ENCODE results near the gene RAB11FIP4. TPM values are rescaled to one million over a fixed set of nuclear protein-coding genes. Genes with fewer than 3 reads are reported as not detected.

Gene RAB11FIP4
- total and polyA plus RNA-seq, 12 donors, result 1.6 to 13.9 (median 8.4) TPM

DNA sequence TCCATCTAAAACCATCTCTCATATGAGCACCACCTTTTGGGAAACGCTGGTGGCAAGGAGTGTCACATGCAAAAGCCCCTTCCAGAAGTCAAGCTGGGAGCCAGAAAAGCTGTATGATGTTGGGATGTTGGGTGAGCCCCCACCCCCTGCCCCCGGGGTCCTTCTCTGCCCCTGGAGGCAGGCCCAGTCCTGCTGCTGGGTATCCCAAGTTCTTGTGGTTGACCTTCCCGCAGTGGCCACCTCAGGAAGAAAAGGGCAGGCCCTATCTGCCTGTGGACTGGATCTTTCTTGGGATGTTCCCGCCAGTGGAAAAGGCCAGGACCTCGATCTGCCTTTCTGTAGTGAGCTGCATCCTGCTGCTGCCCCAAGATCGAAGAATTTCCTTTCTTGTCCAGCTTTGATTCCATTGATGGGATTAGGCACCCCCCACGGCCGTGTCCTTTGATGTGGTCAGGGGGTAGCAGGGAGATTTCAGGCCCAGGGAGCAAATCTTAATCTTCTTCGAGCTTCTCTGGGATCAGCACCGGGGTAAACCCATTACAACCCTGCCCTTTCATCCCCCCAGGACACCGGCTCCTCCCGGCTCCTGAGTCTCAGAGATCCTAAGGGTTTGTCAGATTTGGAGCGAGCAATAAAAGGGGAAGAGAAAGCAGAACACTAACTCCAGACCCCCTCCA lies 165.6 kb downstream of the RAB11FIP4 start:
- Histone ChIP-seq H3K9me3 (no peaks in the 10 kb centered on the region), H3K36me3 (no peaks in the 10 kb centered on the region), H3K27ac (no peak overlapping the region), H3K4me1 (peaks cover 11 to 34% (median 28%) of the 10 kb centered on the region in 9 donors), H3K4me3 (no peak overlapping the region), H3K27me3 (no peaks in the 10 kb centered on the region)
- intact Hi-C loops (cut with DNase I), result loop anchor here in 2 of 10 donors (10.0 kb wide), 2 partner anchors 138 to 168 kb away; no protein-coding TSS in a partner anchor
- WGBS, 2 donors, result 79 to 86% methylated on average over 13 of the region's 13 CpGs
- ATAC-seq (no peak), DNase-seq (no peak)
- TF ChIP-seq, protein P1, sequence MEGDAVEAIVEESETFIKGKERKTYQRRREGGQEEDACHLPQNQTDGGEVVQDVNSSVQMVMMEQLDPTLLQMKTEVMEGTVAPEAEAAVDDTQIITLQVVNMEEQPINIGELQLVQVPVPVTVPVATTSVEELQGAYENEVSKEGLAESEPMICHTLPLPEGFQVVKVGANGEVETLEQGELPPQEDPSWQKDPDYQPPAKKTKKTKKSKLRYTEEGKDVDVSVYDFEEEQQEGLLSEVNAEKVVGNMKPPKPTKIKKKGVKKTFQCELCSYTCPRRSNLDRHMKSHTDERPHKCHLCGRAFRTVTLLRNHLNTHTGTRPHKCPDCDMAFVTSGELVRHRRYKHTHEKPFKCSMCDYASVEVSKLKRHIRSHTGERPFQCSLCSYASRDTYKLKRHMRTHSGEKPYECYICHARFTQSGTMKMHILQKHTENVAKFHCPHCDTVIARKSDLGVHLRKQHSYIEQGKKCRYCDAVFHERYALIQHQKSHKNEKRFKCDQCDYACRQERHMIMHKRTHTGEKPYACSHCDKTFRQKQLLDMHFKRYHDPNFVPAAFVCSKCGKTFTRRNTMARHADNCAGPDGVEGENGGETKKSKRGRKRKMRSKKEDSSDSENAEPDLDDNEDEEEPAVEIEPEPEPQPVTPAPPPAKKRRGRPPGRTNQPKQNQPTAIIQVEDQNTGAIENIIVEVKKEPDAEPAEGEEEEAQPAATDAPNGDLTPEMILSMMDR (IDR thresholded peaks at IDR 0.05), result no peak

DNA sequence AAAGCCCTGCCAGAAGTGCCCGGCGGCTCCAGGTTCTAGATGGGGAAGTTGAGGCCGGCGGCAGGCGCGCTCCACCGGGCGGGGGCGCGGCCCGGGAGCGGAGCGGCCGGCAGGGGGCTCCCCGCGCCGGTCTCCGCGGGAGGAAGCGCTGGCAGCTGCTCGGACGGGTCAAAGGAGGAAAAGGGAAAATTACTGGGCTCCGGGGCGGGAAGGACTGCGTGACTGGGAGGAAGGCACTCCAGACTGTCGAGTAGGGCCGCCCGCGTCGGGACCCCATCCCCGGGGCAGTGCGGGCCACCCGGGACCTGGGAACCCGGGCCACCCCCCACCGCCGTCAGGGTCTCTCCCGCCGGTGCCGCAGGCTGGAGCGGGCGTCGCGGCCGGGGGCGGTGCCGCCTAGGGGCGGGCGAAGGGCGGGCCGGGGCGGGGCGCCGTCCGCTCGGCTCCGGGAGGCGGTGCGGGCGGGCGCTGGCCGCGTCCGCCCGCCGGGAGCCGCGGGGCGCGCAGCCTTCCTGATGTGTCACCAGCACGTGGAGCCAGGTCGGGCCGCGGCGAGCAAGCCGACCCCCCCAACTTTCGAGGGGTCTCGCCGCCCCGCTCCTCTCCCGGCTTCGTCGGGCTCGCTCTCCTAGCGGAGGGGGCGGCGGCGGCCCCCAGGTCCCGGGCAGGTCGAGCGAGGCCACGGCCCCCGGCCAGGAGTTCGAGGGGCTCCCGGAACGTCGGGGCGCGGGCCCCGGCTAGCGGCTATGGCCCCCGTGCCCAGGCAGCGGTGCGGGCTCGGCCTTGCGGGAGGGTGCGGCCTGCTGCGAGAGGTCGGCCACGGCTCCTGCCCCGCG lies 167.5 kb downstream of the RAB11FIP4 start:
- ATAC-seq, result peak; percentile 85 to 94 (median 90)
- TF ChIP-seq, protein P1 (IDR thresholded peaks at IDR 0.05), result peak; percentile 80 to 99 (median 91)
- Histone ChIP-seq H3K4me3 (peak overlapping the region; percentile 58 to 89 (median 72)), H3K36me3 (peaks cover 0 to 9% (median 0%) of the 10 kb centered on the region in 9 donors), H3K4me1 (peaks cover 11 to 47% (median 28%) of the 10 kb centered on the region in 9 donors), H3K9me3 (no peaks in the 10 kb centered on the region), H3K27ac (peak overlapping the region; percentile 57 to 97 (median 94)), H3K27me3 (no peaks in the 10 kb centered on the region)
- intact Hi-C loops (cut with DNase I), result loop anchor here (1.0 to 10.0 kb wide), 6 partner anchors 10 to 284 kb away; no protein-coding TSS in a partner anchor
- WGBS, 2 donors, result 1% methylated on average over 89 to 111 of the region's 111 CpGs
- DNase-seq, result peak; percentile 80 to 84

DNA sequence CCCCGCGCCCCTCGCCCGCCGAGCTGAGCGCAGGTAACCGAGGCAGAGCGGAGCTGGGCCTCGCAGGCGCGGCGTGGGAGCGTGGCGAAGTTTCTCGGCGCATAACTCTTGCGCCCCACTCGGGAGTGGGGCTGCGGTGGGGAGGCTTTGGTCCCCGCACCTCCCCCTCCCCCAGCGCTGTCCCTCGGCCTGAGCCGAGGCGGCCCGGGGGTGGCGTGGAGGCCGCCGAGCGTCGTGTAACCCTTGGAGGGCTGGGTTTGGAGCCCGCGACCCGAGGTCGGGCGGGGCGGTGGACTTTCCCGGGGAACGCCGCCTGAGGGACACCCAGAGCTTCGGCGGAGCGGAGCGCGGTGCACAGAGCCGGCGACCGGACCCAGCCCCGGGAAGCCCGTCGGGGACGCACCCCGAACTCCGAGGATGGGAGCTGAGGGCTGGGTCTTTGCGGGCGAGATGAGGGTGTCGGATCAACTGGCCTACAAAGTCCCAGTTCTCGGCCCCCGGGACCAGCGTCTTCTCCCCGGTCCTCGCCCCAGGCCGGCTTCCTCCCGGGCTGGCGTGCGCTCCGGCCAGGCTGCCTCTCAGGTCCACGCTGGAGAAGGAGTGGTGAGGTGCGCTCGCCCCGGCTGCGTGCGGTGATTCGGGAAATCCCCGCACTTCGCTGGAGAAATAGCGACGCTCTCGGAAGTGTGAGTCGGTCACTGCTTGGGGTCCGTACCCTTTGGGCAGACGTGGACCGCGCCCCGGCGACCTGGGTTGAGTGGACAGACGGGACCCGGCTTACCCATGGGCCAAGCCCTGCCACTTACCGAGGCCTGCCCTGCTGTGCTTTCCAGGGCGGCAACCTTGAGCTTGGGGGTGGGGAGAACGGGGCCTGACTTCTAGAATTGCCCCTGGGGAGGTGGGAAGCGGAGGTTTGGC lies 168.4 kb downstream of the RAB11FIP4 start:
- Histone ChIP-seq H3K27ac (peak overlapping the region in 9 of 10 donors; percentile 82 to 97 (median 94)), H3K27me3 (no peaks in the 10 kb centered on the region), H3K4me1 (peaks cover 11 to 56% (median 37%) of the 10 kb centered on the region in 9 donors), H3K36me3 (peaks cover 0 to 9% (median 0%) of the 10 kb centered on the region in 9 donors), H3K4me3 (peak overlapping the region; percentile 58 to 89 (median 72)), H3K9me3 (no peaks in the 10 kb centered on the region)
- DNase-seq, result peak in 1 of 2 donors; percentile 50
- peak; percentile 25 to 65 (median 45) for ATAC-seq
- intact Hi-C loops (cut with DNase I), result loop anchor here in 9 of 10 donors (1.0 to 10.0 kb wide), 7 partner anchors 21 to 283 kb away; no protein-coding TSS in a partner anchor
- TF ChIP-seq, protein P1 (IDR thresholded peaks at IDR 0.05), result peak in 1 of 9 donors; percentile 25
- 10 to 12% methylated on average over 91 of the region's 91 CpGs for WGBS, 2 donors

Measured in heart right ventricle (tissue), 16 donors.